Cardiac muscle cell (in vitro differentiated cells and primary cell): ENCODE measurements around the gene SCRN1. TPM values are rescaled to one million over a fixed set of nuclear protein-coding genes. Genes with fewer than 3 reads are reported as not detected.

Experiments
- DNase-seq, 2 donors: peaks; one replicate each; pipeline versions ENCODE4 v3.0.0 to v3.0.0-alpha.2; 2010 to 2017; ENCODE audit warnings: low read depth in 1 of 2, low spot score in 1 of 2
- H3K27ac ChIP-seq: fragments of 200-600 bp; sonication (generic); 2 replicates; pipeline ENCODE4 v1.5.1; 2016
- H3K27me3 ChIP-seq: fragments of 200-600 bp; sonication (generic); 2 replicates; pipeline ENCODE4 v1.6.0; 2016; ENCODE audit warnings: control low read depth
- H3K36me3 ChIP-seq: fragments of 200-600 bp; sonication (generic); 2 replicates; pipeline ENCODE4 v1.5.1; 2016; ENCODE audit warnings: control low read depth
- H3K4me1 ChIP-seq: fragments of 200-600 bp; sonication (generic); 2 replicates; pipeline ENCODE4 v1.8.1; 2017; ENCODE audit warnings: low read depth, mild to moderate bottlenecking, mixed run types
- H3K4me3 ChIP-seq: fragments of 200-600 bp; sonication (generic); 2 replicates; pipeline ENCODE4 v1.5.1; 2016; ENCODE audit warnings: mild to moderate bottlenecking
- H3K9me3 ChIP-seq: fragments of 200-600 bp; sonication (generic); 2 replicates; pipeline ENCODE4 v1.5.1; 2017; ENCODE audit warnings: low read depth, mild to moderate bottlenecking, control low read depth
- CTCF ChIP-seq: IDR thresholded peaks from 2 replicates; pipeline ENCODE4 v1.5.1; 2012; ENCODE audit warnings: low read depth, mild to moderate bottlenecking, low read length
- polyA plus RNA-seq: library from polyadenylated mRNA; unstranded; fragments of >200 nt; fragmentation: Nextera tagmentation; extraction: Ambion mirVana; gene quantifications from 2 replicates; pipeline ENCODE4 v1.2.1, GENCODE V29; 2016
- total RNA-seq: library from RNA; depleted of rRNA; stranded (reverse); fragments of >200 nt; gene quantifications from 2 replicates; pipeline ENCODE4 v1.2.3, GENCODE V29; 2016

Gene SCRN1
- total and polyA plus RNA-seq, 2 experiments from 2014 or later = 34.3 to 48.2 TPM

GRCh38 chr7:29977886-29978651 is 11.5 kb downstream of the SCRN1 start:
- Histone ChIP-seq H3K36me3 (no peaks in the 10 kb centered on the region), H3K4me1 (peaks cover 3% of the 10 kb centered on the region), H3K27me3 (no peaks in the 10 kb centered on the region), H3K9me3 (no peaks in the 10 kb centered on the region), H3K27ac (no peak overlapping the region), H3K4me3 (no peak overlapping the region)
- peak in 1 of 2 donors; percentile 50 for DNase-seq
- no peak for TF ChIP-seq CTCF

GRCh38 chr7:29976673-29977415 is 12.8 kb downstream of the SCRN1 start:
- peak; percentile 14 to 90 for DNase-seq
- Histone ChIP-seq H3K4me1 (peaks cover 3% of the 10 kb centered on the region), H3K9me3 (no peaks in the 10 kb centered on the region), H3K36me3 (no peaks in the 10 kb centered on the region), H3K27me3 (no peaks in the 10 kb centered on the region), H3K4me3 (no peak overlapping the region), H3K27ac (no peak overlapping the region)
- no peak for TF ChIP-seq CTCF

- H3K9me3 ChIP-seq = no peaks in the 10 kb centered on the region
- no peak overlapping the region for H3K4me3 ChIP-seq
- no peaks in the 10 kb centered on the region for H3K36me3 ChIP-seq
- peak in 1 of 2 donors; percentile 62 for DNase-seq
- no peak overlapping the region for H3K27ac ChIP-seq
- H3K4me1 ChIP-seq = peaks cover 3% of the 10 kb centered on the region
- no peak for TF ChIP-seq CTCF
- no peaks in the 10 kb centered on the region for H3K27me3 ChIP-seq
These were observed 13.3 kb downstream of the SCRN1 start for GRCh38 chr7:29976266-29976665.

GRCh38 chr7:29975561-29975960 is 14.0 kb downstream of the SCRN1 start:
- no peak for DNase-seq
- H3K27me3 ChIP-seq = no peaks in the 10 kb centered on the region
- no peak for TF ChIP-seq CTCF
- H3K4me3 ChIP-seq = no peak overlapping the region
- no peaks in the 10 kb centered on the region for H3K9me3 ChIP-seq
- no peaks in the 10 kb centered on the region for H3K36me3 ChIP-seq
- H3K27ac ChIP-seq = no peak overlapping the region
- H3K4me1 ChIP-seq = peaks cover 3% of the 10 kb centered on the region

GRCh38 chr7:29974286-29974685 is 15.3 kb downstream of the SCRN1 start:
- Histone ChIP-seq H3K4me1 (peaks cover 3% of the 10 kb centered on the region), H3K27me3 (no peaks in the 10 kb centered on the region), H3K4me3 (no peak overlapping the region), H3K27ac (no peak overlapping the region), H3K36me3 (no peaks in the 10 kb centered on the region), H3K9me3 (no peaks in the 10 kb centered on the region)
- no peak for TF ChIP-seq CTCF
- DNase-seq = no peak
